BLaER1 treated with 17β-estradiol and CSF1 and Interleukin-3, amounts not matched to agents 10 nM and 100 nM (cell line): ENCODE measurements around the gene TCAIM.

Source experiments
- H3K27ac ChIP-seq, 11 experiments: shearing (Covaris generic); formaldehyde crosslinking; 2 replicates each; pipeline ENCODE4 v1.8.1; 2022
- H3K27me3 ChIP-seq, 11 experiments: shearing (Covaris generic); formaldehyde crosslinking; 2 replicates each; pipeline ENCODE4 v1.8.1; 2022
- H3K36me3 ChIP-seq, 11 experiments: shearing (Covaris generic); formaldehyde crosslinking; 2 replicates each; pipeline ENCODE4 v1.8.1; 2022
- H3K4me1 ChIP-seq, 10 experiments: shearing (Covaris generic); formaldehyde crosslinking; 2 replicates each; pipeline ENCODE4 v1.8.1; 2022
- H3K4me2 ChIP-seq, 11 experiments: shearing (Covaris generic); formaldehyde crosslinking; 2 replicates each; pipeline ENCODE4 v1.8.1; 2022
- H3K4me3 ChIP-seq, 10 experiments: shearing (Covaris generic); formaldehyde crosslinking; 2 replicates each; pipeline ENCODE4 v1.8.1; 2022
- H3K9ac ChIP-seq, 11 experiments: shearing (Covaris generic); formaldehyde crosslinking; 2 replicates each; pipeline ENCODE4 v1.8.1; 2022
- H3K9me3 ChIP-seq, 11 experiments: shearing (Covaris generic); formaldehyde crosslinking; replicated peaks in 1 of 11; 2 replicates each; pipeline ENCODE4 v1.8.1; 2022
- H4K20me1 ChIP-seq, 11 experiments: shearing (Covaris generic); formaldehyde crosslinking; 2 replicates each; pipeline ENCODE4 v1.8.1; 2022
- Cebpa-rat ChIP-seq, 11 experiments: shearing (Covaris generic); IDR thresholded peaks; 2 replicates each; pipeline ENCODE4 v1.8.1; 2022

The TCAIM gene

GRCh38 chr3:44398853-44399252, 60.3 kb downstream of the TCAIM start:
- no peak overlapping the region for H3K9ac ChIP-seq
- no peak overlapping the region for H3K27ac ChIP-seq
- no peak overlapping the region for H3K4me2 ChIP-seq
- no peak overlapping the region for H3K4me3 ChIP-seq
- no peaks in the 10 kb centered on the region for H4K20me1 ChIP-seq
- TF ChIP-seq Cebpa-rat (IDR thresholded peaks at IDR 0.05): no peak
- H3K9me3 ChIP-seq: no peaks in the 10 kb centered on the region
- no peaks in the 10 kb centered on the region for H3K27me3 ChIP-seq
- H3K4me1 ChIP-seq: no peaks in the 10 kb centered on the region
- peaks cover 21 to 81% (median 40%) of the 10 kb centered on the region in 11 experiments; a peak in 20 of 22 replicates for H3K36me3 ChIP-seq

GRCh38 chr3:44400771-44401170, 62.2 kb downstream of the TCAIM start:
- no peaks in the 10 kb centered on the region for H3K4me1 ChIP-seq
- TF ChIP-seq Cebpa-rat (IDR thresholded peaks at IDR 0.05): no peak
- no peak overlapping the region for H3K9ac ChIP-seq
- no peaks in the 10 kb centered on the region for H4K20me1 ChIP-seq
- no peak overlapping the region for H3K27ac ChIP-seq
- no peak overlapping the region for H3K4me3 ChIP-seq
- H3K4me2 ChIP-seq: no peak overlapping the region
- no peaks in the 10 kb centered on the region for H3K9me3 ChIP-seq
- no peaks in the 10 kb centered on the region for H3K27me3 ChIP-seq
- H3K36me3 ChIP-seq: peaks cover 20 to 92% (median 38%) of the 10 kb centered on the region in 11 experiments; a peak in 19 of 22 replicates

GRCh38 chr3:44402548-44402947, 64.0 kb downstream of the TCAIM start:
- TF ChIP-seq Cebpa-rat (IDR thresholded peaks at IDR 0.05): no peak
- H3K27ac ChIP-seq: no peak overlapping the region
- H3K36me3 ChIP-seq: peaks cover 15 to 89% (median 37%) of the 10 kb centered on the region in 11 experiments; a peak in 20 of 22 replicates
- H3K27me3 ChIP-seq: no peaks in the 10 kb centered on the region
- no peaks in the 10 kb centered on the region for H3K4me1 ChIP-seq
- no peaks in the 10 kb centered on the region for H3K9me3 ChIP-seq
- H3K9ac ChIP-seq: no peak overlapping the region
- no peak overlapping the region for H3K4me3 ChIP-seq
- H4K20me1 ChIP-seq: no peaks in the 10 kb centered on the region
- no peak overlapping the region for H3K4me2 ChIP-seq

- H3K9ac ChIP-seq: no peak overlapping the region
Observed at GRCh38 chr3:44409640-44410410, 71.3 kb downstream of the TCAIM start.

GRCh38 chr3:44411031-44411645, 72.6 kb downstream of the TCAIM start:
- H3K27me3 ChIP-seq: no peaks in the 10 kb centered on the region
- peaks cover 0 to 12% (median 0%) of the 10 kb centered on the region in 11 experiments; a peak in 1 of 22 replicates for H4K20me1 ChIP-seq
- H3K27ac ChIP-seq: no peak overlapping the region
- no peak overlapping the region for H3K4me3 ChIP-seq
- H3K4me1 ChIP-seq: peaks cover 0 to 10% (median 8%) of the 10 kb centered on the region in 10 experiments; a peak in 10 of 20 replicates
- no peak overlapping the region for H3K9ac ChIP-seq
- H3K4me2 ChIP-seq: no peak overlapping the region
- peaks cover 0 to 37% (median 16%) of the 10 kb centered on the region in 11 experiments; a peak in 14 of 22 replicates for H3K36me3 ChIP-seq
- peaks cover 0 to 6% (median 0%) of the 10 kb centered on the region in 11 experiments; a peak in 1 of 22 replicates for H3K9me3 ChIP-seq
- TF ChIP-seq Cebpa-rat (IDR thresholded peaks at IDR 0.05): no peak

More at GRCh38 chr3:44409640-44410410, 71.3 kb downstream of the TCAIM start:
- Histone ChIP-seq H3K4me1 (peaks cover 0 to 10% (median 8%) of the 10 kb centered on the region in 10 experiments; a peak in 10 of 20 replicates), H3K4me3 (no peak overlapping the region), H3K9me3 (peaks cover 0 to 6% (median 0%) of the 10 kb centered on the region in 11 experiments; a peak in 1 of 22 replicates), H4K20me1 (peaks cover 0 to 12% (median 0%) of the 10 kb centered on the region in 11 experiments; a peak in 1 of 22 replicates), H3K27ac (no peak overlapping the region), H3K36me3 (peaks cover 0 to 50% (median 16%) of the 10 kb centered on the region in 11 experiments; a peak in 14 of 22 replicates), H3K27me3 (no peaks in the 10 kb centered on the region), H3K4me2 (no peak overlapping the region)
- TF ChIP-seq Cebpa-rat (IDR thresholded peaks at IDR 0.05): no peak

- peaks cover 0 to 27% (median 13%) of the 10 kb centered on the region in 11 experiments; a peak in 14 of 22 replicates for H3K36me3 ChIP-seq
- peak overlapping the region in 7 of 11 experiments; percentile 18 to 43 (median 27); a peak in 10 of 22 replicates for H3K4me2 ChIP-seq
- peaks cover 0 to 6% (median 0%) of the 10 kb centered on the region in 11 experiments; a peak in 2 of 22 replicates for H3K9me3 ChIP-seq
- H4K20me1 ChIP-seq: peaks cover 0 to 12% (median 0%) of the 10 kb centered on the region in 11 experiments; a peak in 1 of 22 replicates
- no peaks in the 10 kb centered on the region for H3K27me3 ChIP-seq
- TF ChIP-seq Cebpa-rat (IDR thresholded peaks at IDR 0.05): no peak
- peaks cover 0 to 10% (median 8%) of the 10 kb centered on the region in 10 experiments; a peak in 10 of 20 replicates for H3K4me1 ChIP-seq
- 0 out of 22 replicates have a peak overlapping the region, but pooled peaks of 2 of the 11 experiments have one; percentile 5 to 29 for H3K9ac ChIP-seq
- peak overlapping the region in 1 of 11 experiments; percentile 29; a peak in 1 of 22 replicates for H3K27ac ChIP-seq
- no peak overlapping the region for H3K4me3 ChIP-seq
Observed at GRCh38 chr3:44412365-44412764, 73.8 kb downstream of the TCAIM start.

- H3K36me3 ChIP-seq: peaks cover 0 to 8% (median 2%) of the 10 kb centered on the region in 11 experiments; a peak in 9 of 22 replicates
- peaks cover 0 to 12% (median 0%) of the 10 kb centered on the region in 11 experiments; a peak in 2 of 22 replicates for H4K20me1 ChIP-seq
- no peak for TF ChIP-seq Cebpa-rat (IDR thresholded peaks at IDR 0.05)
- H3K27me3 ChIP-seq: no peaks in the 10 kb centered on the region
- peaks cover 0 to 10% (median 0%) of the 10 kb centered on the region in 11 experiments; a peak in 4 of 22 replicates for H3K9me3 ChIP-seq
- H3K4me1 ChIP-seq: peaks cover 0 to 10% (median 8%) of the 10 kb centered on the region in 10 experiments; a peak in 10 of 20 replicates
- no peak overlapping the region for H3K4me2 ChIP-seq
- H3K4me3 ChIP-seq: no peak overlapping the region
- no peak overlapping the region for H3K9ac ChIP-seq
- no peak overlapping the region for H3K27ac ChIP-seq
Observed at GRCh38 chr3:44414517-44415090, 76.0 kb downstream of the TCAIM start.

- peaks cover 0 to 12% (median 0%) of the 10 kb centered on the region in 11 experiments; a peak in 2 of 22 replicates for H4K20me1 ChIP-seq
- H3K36me3 ChIP-seq: no peaks in the 10 kb centered on the region; a peak in 1 of 22 replicates
- peaks cover 0 to 10% (median 0%) of the 10 kb centered on the region in 11 experiments; a peak in 4 of 22 replicates for H3K9me3 ChIP-seq
- no peak overlapping the region for H3K9ac ChIP-seq
- H3K4me2 ChIP-seq: no peak overlapping the region
- H3K27ac ChIP-seq: no peak overlapping the region
- TF ChIP-seq Cebpa-rat (IDR thresholded peaks at IDR 0.05): no peak
- H3K27me3 ChIP-seq: no peaks in the 10 kb centered on the region
- no peak overlapping the region for H3K4me3 ChIP-seq
- peaks cover 0 to 10% (median 8%) of the 10 kb centered on the region in 10 experiments; a peak in 10 of 20 replicates for H3K4me1 ChIP-seq
Observed at GRCh38 chr3:44415421-44415820, 76.9 kb downstream of the TCAIM start.
